K562 (cell line): ENCODE results near the gene LRRC59. TPM values are rescaled to one million over a fixed set of nuclear protein-coding genes. Genes with fewer than 3 reads are reported as not detected.

Experiments used
- ATF6 ChIP-seq: sonication (generic); formaldehyde crosslinking; IDR thresholded peaks from 2 replicates; pipeline ENCODE4 v1.4.0; 2020; ENCODE audit warnings: mild to moderate bottlenecking, missing genetic modification reagents
- C11orf30 ChIP-seq: fragments of 450-650 bp; IDR thresholded peaks from 2 replicates; pipeline ENCODE4 v1.6.1; 2016; ENCODE audit warnings: low read depth, mild to moderate bottlenecking
- EGR1 ChIP-seq: fragments of 450-650 bp; conservative IDR thresholded peaks from 2 replicates; pipeline ENCODE4 v1.6.1; 2017; ENCODE audit warnings: mild to moderate bottlenecking
- EP300 ChIP-seq: IDR thresholded peaks from 2 replicates; pipeline ENCODE4 v1.6.1; 2012; ENCODE audit warnings: low read length, improper control_type of control experiment
- HMG20B ChIP-seq: fragments of 250-450 bp; sonication (Bioruptor Pico); IDR thresholded peaks from 2 replicates; pipeline ENCODE4 v1.5.0; 2021; ENCODE audit warnings: mild to moderate bottlenecking
- MIER1 ChIP-seq: fragments of 450-650 bp; IDR thresholded peaks from 2 replicates; pipeline ENCODE4 v1.6.1; 2016; ENCODE audit warnings: antibody characterized with exemption, mild to moderate bottlenecking, low read depth
- NEUROD1 ChIP-seq: fragments of 150-350 bp; IDR thresholded peaks from 2 replicates; pipeline ENCODE4 v1.6.1; 2014; ENCODE audit warnings: borderline replicate concordance, low read length, low read depth; ENCODE audit not compliant: partially characterized antibody
- NR1H2 ChIP-seq: sonication (generic); formaldehyde crosslinking; IDR thresholded peaks from 2 replicates; pipeline ENCODE4 v1.4.0; 2020; ENCODE audit warnings: mild to moderate bottlenecking, missing genetic modification reagents
- PKNOX1 ChIP-seq: fragments of 450-650 bp; IDR thresholded peaks from 2 replicates; pipeline ENCODE4 v1.6.1; 2016
- POLR3A ChIP-seq: IDR thresholded peaks from 2 replicates; pipeline ENCODE4 v1.6.1; 2011; ENCODE audit warnings: borderline replicate concordance, mild to moderate bottlenecking, moderate library complexity; ENCODE audit not compliant: insufficient read length, insufficient read depth; ENCODE audit errors: extremely low read depth
- PTRF ChIP-seq: fragments of 450-650 bp; IDR thresholded peaks from 2 replicates; pipeline ENCODE4 v1.6.1; 2016; ENCODE audit warnings: mild to moderate bottlenecking, missing genetic modification characterization, missing compliant biosample characterization
- SMC3 ChIP-seq: conservative IDR thresholded peaks from 2 replicates; pipeline ENCODE4 v1.6.1; 2011; ENCODE audit warnings: low read depth, low read length, improper control_type of control experiment; ENCODE audit not compliant: insufficient read depth
- SUPT5H ChIP-seq: fragments of 450-650 bp; IDR thresholded peaks from 2 replicates; pipeline ENCODE4 v1.6.1; 2016
- ZNF609 ChIP-seq: sonication (generic); formaldehyde crosslinking; IDR thresholded peaks from 2 replicates; pipeline ENCODE4 v1.8.1; 2023; ENCODE audit warnings: missing genetic modification reagents, mild to moderate bottlenecking, borderline replicate concordance
- ZNF639 ChIP-seq, 2 experiments: fragments of 200-800 bp in 1 of 2; sonication (Bioruptor generic) in 1 of 2; sonication (generic) in 1 of 2; formaldehyde crosslinking in 1 of 2; IDR thresholded peaks in 1 of 2; conservative IDR thresholded peaks in 1 of 2; 2 replicates each; pipeline versions ENCODE4 v1.5.0 to v1.6.1; 2016 to 2020; ENCODE audit warnings: missing compliant biosample characterization in 1 of 2, missing genetic modification characterization in 1 of 2, missing genetic modification reagents in 1 of 2
- polyA plus RNA-seq, 8 experiments: library from polyadenylated mRNA; depleted of rRNA in 4 of 8; stranded (reverse) in 5 of 8; unstranded in 3 of 8; fragments of >200 nt; fragmentation: Nextera tagmentation in 2 of 8; fragmentation: Illumina TruSeq in 1 of 8; extraction: Ambion mirVana in 2 of 8; extraction: Trizol in 1 of 8; gene quantifications; 2 replicates each; pipeline versions ENCODE4 v1.2.1 to v1.2.3, GENCODE V29; 2011 to 2014; ENCODE audit warnings: inconsistent platforms in 1 of 8, missing spikeins in 1 of 8
- total RNA-seq, 7 experiments: library from RNA; depleted of rRNA in 6 of 7; stranded (reverse); fragments of >200 nt in 6 of 7; fragmentation: Illumina TruSeq in 2 of 7; extraction: Trizol in 2 of 7; gene quantifications; 2 replicates each; pipeline versions ENCODE4 v1.2.1 to v1.2.3, GENCODE V29; 2011 to 2021; ENCODE audit warnings: low replicate concordance in 1 of 7

LRRC59 gene
- total and polyA plus RNA-seq, 9 of the 15 experiments (the other 6 are each of a cell fraction or from before 2014, with no cell fraction given), result 27.8 to 244 (median 154) TPM

GRCh38 chr17:50372758-50373556 lies 24.4 kb downstream of the LRRC59 start, which contains the start of the genes EME1 and MRPL27 (continued):
- peak in 1 of 2 experiments; percentile 69; a peak in 2 of 4 replicates for TF ChIP-seq ZNF639 (CRISPR knock-in tag; conservative IDR thresholded peaks at IDR 0.05 in 1 of 2, IDR thresholded peaks at IDR 0.05 in 1 of 2)
- TF ChIP-seq ATF6 (CRISPR knock-in tag), result peak; percentile 84; the same call in 1 of the 2 replicates
- TF ChIP-seq NEUROD1, result peak; percentile 56
- 0 out of 2 replicates have a peak, but pooled peaks have one; percentile 47 for TF ChIP-seq MIER1
- peak; percentile 98 for TF ChIP-seq C11orf30
- TF ChIP-seq SUPT5H, result peak; percentile 98
- TF ChIP-seq HMG20B (CRISPR knock-in tag), result no peak
- peak; percentile 98 for TF ChIP-seq NR1H2
- TF ChIP-seq SMC3, result no peak
- no peak for TF ChIP-seq PTRF
- peak; percentile 62 for TF ChIP-seq EP300
- no peak for TF ChIP-seq POLR3A
- TF ChIP-seq PKNOX1, result peak; percentile 87
- TF ChIP-seq EGR1, result peak; percentile 56
- TF ChIP-seq ZNF609 (CRISPR knock-in tag), result no peak
